Mesothelial cell of epicardium (in vitro differentiated cells): Measurements from ENCODE around the gene SLC35F6. TPM values are rescaled to one million over a fixed set of nuclear protein-coding genes. Genes with fewer than 3 reads are reported as not detected.

Experiments
- DNase-seq, 2 experiments: peaks; one replicate each; pipeline ENCODE4 v3.0.0; 2021; ENCODE audit warnings: low spot score in 2 of 2; ENCODE audit not compliant: unreplicated experiment in 2 of 2
- H3K27ac Mint-ChIP-seq: 2 replicates; pipeline ENCODE4 v1.8.0; 2021; ENCODE audit warnings: mixed read lengths
- H3K27me3 Mint-ChIP-seq: 2 replicates; pipeline ENCODE4 v1.8.0; 2021; ENCODE audit warnings: low read depth, mixed read lengths
- H3K36me3 Mint-ChIP-seq: 2 replicates; pipeline ENCODE4 v1.8.0; 2021; ENCODE audit warnings: mixed read lengths
- H3K4me1 Mint-ChIP-seq: 2 replicates; pipeline ENCODE4 v1.8.0; 2021; ENCODE audit warnings: mixed read lengths
- H3K4me3 Mint-ChIP-seq: 2 replicates; pipeline ENCODE4 v1.8.0; 2021; ENCODE audit warnings: mild to moderate bottlenecking, moderate library complexity, mixed read lengths
- H3K9me3 Mint-ChIP-seq: 2 replicates; pipeline ENCODE4 v1.8.0; 2021; ENCODE audit warnings: mixed read lengths
- CTCF ChIP-seq: fragments of 200-600 bp; sonication (generic); IDR thresholded peaks from one replicate; pipeline ENCODE4 v1.5.0; 2021; ENCODE audit warnings: antibody characterized with exemption; ENCODE audit not compliant: unreplicated experiment
- total RNA-seq: library from RNA; stranded (reverse); gene quantifications from 3 replicates; pipeline ENCODE4 v1.2.1, GENCODE V29; 2021

Gene SLC35F6
- total RNA-seq, 1 donor from 2014 or later, result 26.0 TPM

- Mint-ChIP-seq H3K27ac (no peak overlapping the region), H3K36me3 (no peaks in the 10 kb centered on the region), H3K4me3 (no peak overlapping the region), H3K27me3 (no peaks in the 10 kb centered on the region), H3K4me1 (peaks cover 4% of the 10 kb centered on the region), H3K9me3 (no peaks in the 10 kb centered on the region)
- DNase-seq, result no peak
- no peak for TF ChIP-seq CTCF
Measured at GRCh38 chr2:26733413-26733812, 30.7 kb upstream of the SLC35F6 start.

- H3K4me3 Mint-ChIP-seq, result no peak overlapping the region
- peaks cover 4% of the 10 kb centered on the region for H3K4me1 Mint-ChIP-seq
- no peak for TF ChIP-seq CTCF
- no peaks in the 10 kb centered on the region for H3K36me3 Mint-ChIP-seq
- no peaks in the 10 kb centered on the region for H3K27me3 Mint-ChIP-seq
- H3K27ac Mint-ChIP-seq, result no peak overlapping the region
- H3K9me3 Mint-ChIP-seq, result no peaks in the 10 kb centered on the region
- DNase-seq, result no peak
Measured at GRCh38 chr2:26735097-26735496, 29.0 kb upstream of the SLC35F6 start.

DNA sequence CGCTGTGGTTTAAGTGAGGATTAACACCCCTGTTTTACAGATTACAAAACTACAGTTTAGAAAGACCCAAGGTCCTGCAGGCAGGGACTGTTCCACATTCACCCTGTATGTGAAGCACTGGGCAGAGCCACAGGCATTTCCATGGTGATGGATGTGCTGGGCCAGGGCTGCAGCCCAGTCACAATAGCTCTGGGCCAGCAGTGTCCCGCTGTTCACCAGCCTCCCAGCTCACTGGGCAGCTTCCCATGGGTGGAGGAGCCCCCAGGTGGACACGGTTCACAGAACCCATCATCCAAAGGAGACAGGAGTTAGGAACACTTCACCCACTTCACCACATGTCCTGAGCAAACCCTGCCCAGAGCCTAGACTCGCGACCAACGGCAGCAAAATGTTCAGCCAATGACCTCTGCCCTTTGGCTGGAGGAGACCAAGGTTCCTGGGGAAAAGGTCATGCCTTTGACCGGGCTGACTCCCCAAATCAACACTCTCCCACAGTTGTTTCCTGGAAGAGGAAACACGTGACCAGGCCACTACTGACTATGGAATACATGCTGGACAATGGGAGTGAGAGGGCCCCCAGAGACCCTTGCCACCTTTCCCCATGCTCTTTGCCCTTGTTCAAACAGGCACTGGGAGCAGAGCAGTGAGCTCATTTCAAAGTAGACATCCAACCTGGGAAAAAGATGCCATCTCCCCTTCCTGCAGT, 28.0 kb upstream of the SLC35F6 start:
- Mint-ChIP-seq H3K4me3 (no peak overlapping the region), H3K9me3 (no peaks in the 10 kb centered on the region), H3K27ac (no peak overlapping the region), H3K36me3 (no peaks in the 10 kb centered on the region), H3K4me1 (peaks cover 5% of the 10 kb centered on the region), H3K27me3 (no peaks in the 10 kb centered on the region)
- DNase-seq, result no peak
- TF ChIP-seq CTCF, result no peak

GRCh38 chr2:26737221-26737620, 26.9 kb upstream of the SLC35F6 start:
- Mint-ChIP-seq H3K27me3 (no peaks in the 10 kb centered on the region), H3K27ac (no peak overlapping the region)
- no peak for TF ChIP-seq CTCF

DNA sequence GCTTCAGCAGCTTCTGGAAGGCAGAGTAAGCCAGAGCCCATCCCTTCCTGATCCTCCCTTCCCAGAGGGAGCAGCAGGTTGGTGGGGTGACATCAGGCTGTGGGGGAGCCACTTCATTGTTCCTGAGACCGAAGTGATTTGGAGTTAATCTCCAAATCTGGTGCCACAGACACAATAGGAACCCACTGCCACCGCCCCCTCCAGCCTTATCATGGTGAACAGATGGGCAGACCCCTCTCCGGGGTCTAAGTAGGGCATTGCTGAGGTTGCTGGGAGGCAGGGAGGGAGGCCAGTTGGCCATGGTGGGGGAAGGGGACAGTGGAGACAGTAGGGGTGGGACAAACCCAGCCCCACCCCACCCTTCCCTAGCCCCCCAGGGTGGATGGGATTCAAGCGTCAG, 25.6 kb upstream of the SLC35F6 start:
- no peaks in the 10 kb centered on the region for H3K36me3 Mint-ChIP-seq
- H3K9me3 Mint-ChIP-seq, result no peaks in the 10 kb centered on the region
- no peak for DNase-seq
- H3K4me3 Mint-ChIP-seq, result no peak overlapping the region
- no peak for TF ChIP-seq CTCF
- no peaks in the 10 kb centered on the region for H3K27me3 Mint-ChIP-seq
- H3K27ac Mint-ChIP-seq, result no peak overlapping the region
- H3K4me1 Mint-ChIP-seq, result peaks cover 10% of the 10 kb centered on the region

More at GRCh38 chr2:26737221-26737620, 26.9 kb upstream of the SLC35F6 start:
- Mint-ChIP-seq H3K4me1 (peaks cover 10% of the 10 kb centered on the region), H3K4me3 (no peak overlapping the region), H3K9me3 (no peaks in the 10 kb centered on the region), H3K36me3 (no peaks in the 10 kb centered on the region)
- DNase-seq, result no peak

DNA sequence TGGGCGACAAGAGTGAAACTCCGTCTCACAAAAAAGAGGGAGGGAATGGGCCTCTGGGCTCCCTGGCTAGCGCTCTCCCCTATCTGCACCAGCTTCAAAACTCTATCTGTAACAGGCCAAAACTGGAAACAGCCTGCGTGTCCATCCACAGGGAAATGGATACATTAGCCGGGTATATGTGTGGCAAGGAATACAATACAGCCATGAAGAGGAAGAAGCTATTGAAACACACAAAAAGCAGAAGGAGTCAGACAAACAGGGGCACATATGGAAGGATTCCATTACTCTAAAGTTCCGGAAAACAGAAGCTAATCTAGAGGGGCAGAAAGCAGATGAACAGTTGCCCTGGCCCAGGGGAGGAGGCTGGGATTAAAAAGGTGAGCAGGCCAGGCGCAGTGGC, 24.6 kb upstream of the SLC35F6 start:
- no peak overlapping the region for H3K27ac Mint-ChIP-seq
- peaks cover 10% of the 10 kb centered on the region for H3K4me1 Mint-ChIP-seq
- H3K9me3 Mint-ChIP-seq, result no peaks in the 10 kb centered on the region
- no peaks in the 10 kb centered on the region for H3K36me3 Mint-ChIP-seq
- no peak overlapping the region for H3K4me3 Mint-ChIP-seq
- no peaks in the 10 kb centered on the region for H3K27me3 Mint-ChIP-seq
- no peak for DNase-seq
- no peak for TF ChIP-seq CTCF
